ENCODE data around the gene DTD1. TPM values are rescaled to one million over a fixed set of nuclear protein-coding genes. Genes with fewer than 3 reads are reported as not detected.

DTD1 gene
- polyA plus RNA-seq, 2 donors: 9.7 to 27.4 TPM

DNA sequence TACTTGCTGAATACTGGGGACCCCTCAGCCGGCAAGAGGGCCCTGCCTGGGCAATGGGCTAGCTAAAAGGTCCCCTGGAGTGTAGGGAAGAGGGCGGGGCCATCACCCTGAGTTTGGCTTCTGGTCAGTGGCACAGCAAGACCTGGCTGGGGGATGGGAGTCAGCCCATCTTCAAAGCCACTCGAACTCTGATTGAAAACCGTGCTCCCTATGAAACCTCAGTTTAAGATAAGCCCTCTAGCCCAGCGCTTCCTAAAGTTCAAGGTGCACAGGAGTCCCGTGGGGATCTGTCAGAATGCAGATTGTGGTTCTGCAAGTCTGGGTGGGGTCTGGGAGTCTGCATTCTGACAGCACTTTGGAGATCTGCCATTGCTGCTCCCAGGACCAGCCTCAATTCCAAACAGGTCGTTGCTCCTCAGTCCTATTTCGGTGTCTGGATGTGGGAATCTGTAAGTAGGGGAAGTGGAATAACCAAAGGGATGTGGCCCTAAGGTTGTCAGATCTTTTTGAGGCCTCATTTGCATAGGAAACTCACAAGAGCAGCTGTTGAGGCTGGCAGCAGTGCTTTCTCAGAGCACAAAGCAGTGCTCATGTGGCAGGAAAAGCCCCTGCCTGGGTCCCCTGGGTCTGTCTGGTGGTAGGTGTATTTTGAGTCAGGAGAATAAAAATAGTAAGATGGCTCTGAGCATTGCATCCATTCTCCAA lies 140.5 kb downstream of the DTD1 start:
- H3K27me3 ChIP-seq (ENCODE audit: control insufficient read depth in 1 of 2, insufficient read depth in 2 of 2, low read length in 2 of 2): no peaks in the 10 kb centered on the region
- peaks cover 0 to 5% of the 10 kb centered on the region in 2 donors for H3K4me1 ChIP-seq (ENCODE audit: control insufficient read depth in 2 of 2, insufficient read depth in 2 of 2, low read length in 1 of 2)
- H3K4me3 ChIP-seq (ENCODE audit: low read depth in 1 of 2, low read length in 2 of 2): no peak overlapping the region
- WGBS, 2 donors: 67 to 69% methylated on average over 8 of the region's 8 CpGs
- H3K27ac ChIP-seq (ENCODE audit: low read depth in 2 of 2, low read length in 1 of 2): no peak overlapping the region
- no peaks in the 10 kb centered on the region for H3K36me3 ChIP-seq (ENCODE audit: control insufficient read depth in 2 of 2, insufficient read depth in 2 of 2, low read length in 1 of 2)
- H3K9me3 ChIP-seq (ENCODE audit: control insufficient read depth in 2 of 2, insufficient read depth in 1 of 2, low read depth in 1 of 2, low read length in 1 of 2): peaks cover 0 to 2% of the 10 kb centered on the region in 2 donors

DNA sequence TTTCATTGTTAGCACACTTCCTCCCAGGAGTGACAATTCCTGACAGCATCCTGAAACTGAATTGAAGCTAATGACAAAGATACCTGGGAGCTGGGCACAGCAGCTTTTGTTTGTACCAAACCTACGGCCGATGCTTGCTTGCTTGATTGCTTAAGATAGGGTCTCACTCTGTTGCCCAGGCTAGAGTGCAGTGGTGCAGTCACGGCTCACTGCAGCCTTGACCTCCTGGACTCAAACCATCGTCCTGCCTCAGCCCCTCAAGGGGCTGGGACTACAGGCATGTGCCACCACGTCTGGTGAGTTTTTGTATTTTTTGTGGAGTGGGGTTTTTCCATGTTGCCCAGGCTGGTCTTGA lies 141.0 kb downstream of the DTD1 start:
- no peak overlapping the region for H3K4me3 ChIP-seq (ENCODE audit: low read depth in 1 of 2, low read length in 2 of 2)
- WGBS, 2 donors: 76 to 79% methylated on average over 5 of the region's 5 CpGs
- H3K9me3 ChIP-seq (ENCODE audit: control insufficient read depth in 2 of 2, insufficient read depth in 1 of 2, low read depth in 1 of 2, low read length in 1 of 2): peaks cover 0 to 2% of the 10 kb centered on the region in 2 donors
- no peaks in the 10 kb centered on the region for H3K27me3 ChIP-seq (ENCODE audit: control insufficient read depth in 1 of 2, insufficient read depth in 2 of 2, low read length in 2 of 2)
- H3K27ac ChIP-seq (ENCODE audit: low read depth in 2 of 2, low read length in 1 of 2): no peak overlapping the region
- no peaks in the 10 kb centered on the region for H3K36me3 ChIP-seq (ENCODE audit: control insufficient read depth in 2 of 2, insufficient read depth in 2 of 2, low read length in 1 of 2)
- H3K4me1 ChIP-seq (ENCODE audit: control insufficient read depth in 2 of 2, insufficient read depth in 2 of 2, low read length in 1 of 2): peaks cover 0 to 5% of the 10 kb centered on the region in 2 donors

DNA sequence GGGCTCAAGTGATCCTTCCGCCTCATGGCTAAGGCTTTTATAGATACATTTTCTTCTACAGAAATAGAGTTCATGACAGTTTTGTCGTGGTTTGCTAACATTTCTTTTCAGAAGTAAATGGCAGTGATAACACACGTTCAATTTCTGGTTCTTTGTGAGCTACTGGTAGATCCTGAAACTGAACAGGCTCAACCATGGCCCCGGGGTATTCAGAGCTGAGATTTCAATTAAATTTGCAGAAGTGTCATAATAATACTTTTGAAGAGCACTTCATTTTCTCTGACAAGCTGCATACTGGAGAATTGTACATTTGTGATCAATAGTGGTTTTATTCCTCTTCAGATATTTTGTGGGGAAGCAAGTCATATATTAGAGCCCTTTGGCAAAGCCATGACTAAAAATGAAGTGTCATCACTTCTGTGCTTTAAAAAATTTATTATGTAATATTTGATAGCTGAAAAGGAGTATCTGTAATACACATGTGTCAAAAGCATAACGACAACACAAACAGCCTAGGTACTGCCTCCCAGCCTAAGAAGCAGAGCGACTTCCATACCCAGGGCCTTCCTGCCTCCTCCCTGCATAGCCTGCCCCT lies 141.5 kb downstream of the DTD1 start:
- Histone ChIP-seq H3K4me3 (ENCODE audit: low read depth in 1 of 2, low read length in 2 of 2) (no peak overlapping the region), H3K9me3 (ENCODE audit: control insufficient read depth in 2 of 2, insufficient read depth in 1 of 2, low read depth in 1 of 2, low read length in 1 of 2) (peaks cover 0 to 2% of the 10 kb centered on the region in 2 donors), H3K27ac (ENCODE audit: low read depth in 2 of 2, low read length in 1 of 2) (no peak overlapping the region), H3K27me3 (ENCODE audit: control insufficient read depth in 1 of 2, insufficient read depth in 2 of 2, low read length in 2 of 2) (no peaks in the 10 kb centered on the region), H3K4me1 (ENCODE audit: control insufficient read depth in 2 of 2, insufficient read depth in 2 of 2, low read length in 1 of 2) (peaks cover 0 to 5% of the 10 kb centered on the region in 2 donors), H3K36me3 (ENCODE audit: control insufficient read depth in 2 of 2, insufficient read depth in 2 of 2, low read length in 1 of 2) (no peaks in the 10 kb centered on the region)
- WGBS, 2 donors: 78 to 79% methylated on average over 6 of the region's 6 CpGs

DNA sequence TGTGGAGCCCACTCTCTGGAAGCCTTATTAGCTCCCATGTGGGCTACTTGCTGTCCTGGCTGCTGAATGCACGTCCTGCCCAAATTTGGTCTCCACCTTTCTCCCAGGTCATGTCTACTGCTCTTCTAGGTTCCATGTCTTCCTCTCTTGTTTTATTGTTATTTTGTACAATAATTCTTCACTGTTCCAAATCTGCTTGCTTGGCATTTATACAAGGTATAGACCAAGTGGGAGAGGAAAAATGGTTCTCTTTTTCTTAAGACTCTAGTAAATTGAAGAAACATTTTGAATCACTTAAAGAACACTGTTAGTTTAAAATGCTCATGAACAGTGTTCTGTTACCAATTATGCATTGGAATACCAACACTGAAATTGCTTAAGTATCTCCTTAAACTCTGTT lies 144.1 kb downstream of the DTD1 start:
- peaks cover 0 to 5% of the 10 kb centered on the region in 2 donors for H3K4me1 ChIP-seq (ENCODE audit: control insufficient read depth in 2 of 2, insufficient read depth in 2 of 2, low read length in 1 of 2)
- H3K36me3 ChIP-seq (ENCODE audit: control insufficient read depth in 2 of 2, insufficient read depth in 2 of 2, low read length in 1 of 2): no peaks in the 10 kb centered on the region
- H3K27ac ChIP-seq (ENCODE audit: low read depth in 2 of 2, low read length in 1 of 2): no peak overlapping the region
- no peaks in the 10 kb centered on the region for H3K27me3 ChIP-seq (ENCODE audit: control insufficient read depth in 1 of 2, insufficient read depth in 2 of 2, low read length in 2 of 2)
- no peak overlapping the region for H3K4me3 ChIP-seq (ENCODE audit: low read depth in 1 of 2, low read length in 2 of 2)
- 97% methylated on average over 1 of the region's 1 CpG for whole genome bisulfite sequencing, 2 donors
- H3K9me3 ChIP-seq (ENCODE audit: control insufficient read depth in 2 of 2, insufficient read depth in 1 of 2, low read depth in 1 of 2, low read length in 1 of 2): no peaks in the 10 kb centered on the region

DNA sequence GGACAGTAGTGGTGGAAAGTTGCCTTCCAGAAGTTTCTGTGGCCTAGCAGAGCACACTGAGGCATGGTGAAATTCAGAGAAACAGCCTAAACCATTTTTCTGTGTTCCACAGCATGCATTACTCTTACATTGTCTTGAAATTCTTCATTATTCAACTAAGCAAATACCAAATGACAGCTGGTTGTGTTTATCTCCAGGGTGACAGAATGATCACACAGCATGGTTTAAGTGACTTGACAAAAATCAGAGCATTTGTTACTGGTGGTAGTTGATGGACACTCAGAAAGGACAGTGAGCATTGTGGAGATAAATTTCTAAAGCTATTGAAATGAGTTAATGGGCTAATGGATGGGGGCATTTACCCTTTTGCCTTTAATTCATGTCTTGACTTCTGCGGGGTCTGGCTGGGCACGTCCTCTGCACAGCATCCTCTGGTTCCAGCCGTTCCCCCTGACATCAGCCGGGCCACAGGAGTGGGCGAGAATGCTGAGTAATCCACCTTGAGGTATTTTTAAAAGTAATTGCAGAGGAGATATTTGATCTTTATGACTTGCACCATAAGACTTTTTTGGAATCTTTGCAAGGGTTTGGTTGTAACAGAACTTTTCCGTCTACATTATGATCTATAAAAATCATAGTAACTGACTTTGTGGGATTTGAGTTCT lies 146.8 kb downstream of the DTD1 start:
- Histone ChIP-seq H3K27ac (ENCODE audit: low read depth in 2 of 2, low read length in 1 of 2) (no peak overlapping the region), H3K27me3 (ENCODE audit: control insufficient read depth in 1 of 2, insufficient read depth in 2 of 2, low read length in 2 of 2) (no peaks in the 10 kb centered on the region), H3K9me3 (ENCODE audit: control insufficient read depth in 2 of 2, insufficient read depth in 1 of 2, low read depth in 1 of 2, low read length in 1 of 2) (peaks cover 0 to 2% of the 10 kb centered on the region in 2 donors), H3K4me3 (ENCODE audit: low read depth in 1 of 2, low read length in 2 of 2) (no peak overlapping the region), H3K36me3 (ENCODE audit: control insufficient read depth in 2 of 2, insufficient read depth in 2 of 2, low read length in 1 of 2) (no peaks in the 10 kb centered on the region), H3K4me1 (ENCODE audit: control insufficient read depth in 2 of 2, insufficient read depth in 2 of 2, low read length in 1 of 2) (peaks cover 3% of the 10 kb centered on the region in 2 donors)
- WGBS, 2 donors: 89 to 96% methylated on average over 6 of the region's 6 CpGs

DNA sequence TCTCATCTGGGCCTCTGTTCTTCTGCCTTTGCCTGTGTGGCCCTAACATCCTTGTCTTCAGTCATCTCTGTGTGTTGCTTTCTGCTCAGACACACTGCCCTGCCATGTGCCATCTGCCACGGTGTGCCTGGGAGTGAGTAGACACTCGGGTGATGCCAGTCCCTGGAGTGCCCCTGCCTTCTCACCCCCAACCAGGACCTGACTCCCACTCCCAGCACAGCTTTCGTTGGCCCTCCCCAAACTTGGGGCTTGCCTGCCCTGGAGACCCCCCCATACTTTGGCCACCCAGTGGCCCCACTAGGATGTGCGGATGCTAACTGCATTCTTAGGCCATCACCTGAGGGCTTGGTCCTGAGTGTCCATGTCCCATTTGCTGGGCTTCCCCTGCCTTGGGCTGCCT lies 149.3 kb downstream of the DTD1 start:
- Histone ChIP-seq H3K4me3 (ENCODE audit: low read depth in 1 of 2, low read length in 2 of 2) (no peak overlapping the region), H3K27me3 (ENCODE audit: control insufficient read depth in 1 of 2, insufficient read depth in 2 of 2, low read length in 2 of 2) (no peaks in the 10 kb centered on the region), H3K9me3 (ENCODE audit: control insufficient read depth in 2 of 2, insufficient read depth in 1 of 2, low read depth in 1 of 2, low read length in 1 of 2) (peaks cover 0 to 2% of the 10 kb centered on the region in 2 donors), H3K27ac (ENCODE audit: low read depth in 2 of 2, low read length in 1 of 2) (no peak overlapping the region), H3K36me3 (ENCODE audit: control insufficient read depth in 2 of 2, insufficient read depth in 2 of 2, low read length in 1 of 2) (no peaks in the 10 kb centered on the region), H3K4me1 (ENCODE audit: control insufficient read depth in 2 of 2, insufficient read depth in 2 of 2, low read length in 1 of 2) (peaks cover 3% of the 10 kb centered on the region in 2 donors)
- 96 to 99% methylated on average over 4 of the region's 4 CpGs for WGBS, 2 donors

DNA sequence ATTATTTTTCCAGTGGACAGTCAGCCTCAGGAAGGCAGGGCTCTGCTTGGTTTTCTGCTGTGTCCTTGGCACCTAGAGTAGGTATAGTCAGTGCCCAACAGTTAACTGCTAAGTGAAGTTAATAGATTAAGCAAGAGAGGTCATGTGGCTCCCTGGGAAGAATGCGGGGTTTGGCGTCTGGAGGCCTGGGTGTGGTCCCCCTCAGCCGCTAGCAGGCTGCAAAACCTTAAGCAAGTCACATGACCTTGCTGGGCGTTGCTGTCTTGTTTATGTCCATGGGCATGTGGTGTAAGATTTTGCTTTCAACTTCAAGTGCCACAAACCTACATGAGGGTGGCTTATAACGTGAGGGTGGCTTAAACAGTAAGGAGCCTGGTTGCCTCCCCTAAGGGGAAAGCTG lies 150.2 kb downstream of the DTD1 start:
- peaks cover 0 to 2% of the 10 kb centered on the region in 2 donors for H3K9me3 ChIP-seq (ENCODE audit: control insufficient read depth in 2 of 2, insufficient read depth in 1 of 2, low read depth in 1 of 2, low read length in 1 of 2)
- no peaks in the 10 kb centered on the region for H3K36me3 ChIP-seq (ENCODE audit: control insufficient read depth in 2 of 2, insufficient read depth in 2 of 2, low read length in 1 of 2)
- H3K27ac ChIP-seq (ENCODE audit: low read depth in 2 of 2, low read length in 1 of 2): no peak overlapping the region
- H3K27me3 ChIP-seq (ENCODE audit: control insufficient read depth in 1 of 2, insufficient read depth in 2 of 2, low read length in 2 of 2): no peaks in the 10 kb centered on the region
- no peak overlapping the region for H3K4me3 ChIP-seq (ENCODE audit: low read depth in 1 of 2, low read length in 2 of 2)
- 56 to 59% methylated on average over 5 of the region's 5 CpGs for WGBS, 2 donors
- peaks cover 3% of the 10 kb centered on the region in 2 donors for H3K4me1 ChIP-seq (ENCODE audit: control insufficient read depth in 2 of 2, insufficient read depth in 2 of 2, low read length in 1 of 2)

DNA sequence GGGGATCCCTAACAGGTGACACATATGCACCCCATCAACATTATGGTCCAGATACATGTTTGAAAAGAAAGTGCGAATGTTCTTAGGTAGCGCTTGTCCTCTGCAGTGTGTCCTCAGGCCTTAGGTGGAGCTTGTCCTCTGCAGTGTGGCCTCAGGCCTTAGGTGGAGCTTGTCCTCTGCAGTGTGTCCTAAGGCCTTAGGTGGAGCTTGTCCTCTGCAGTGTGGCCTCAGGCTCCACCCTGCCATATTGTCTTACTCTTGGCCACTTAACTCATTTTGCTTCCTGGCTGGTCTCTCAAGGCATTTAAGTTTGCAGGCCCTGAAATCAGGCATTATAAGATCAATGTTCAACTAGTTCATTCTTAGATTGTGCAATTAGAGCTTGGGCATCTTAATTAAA lies 151.0 kb downstream of the DTD1 start:
- Histone ChIP-seq H3K9me3 (ENCODE audit: control insufficient read depth in 2 of 2, insufficient read depth in 1 of 2, low read depth in 1 of 2, low read length in 1 of 2) (peaks cover 0 to 2% of the 10 kb centered on the region in 2 donors), H3K4me1 (ENCODE audit: control insufficient read depth in 2 of 2, insufficient read depth in 2 of 2, low read length in 1 of 2) (peaks cover 3% of the 10 kb centered on the region in 2 donors), H3K36me3 (ENCODE audit: control insufficient read depth in 2 of 2, insufficient read depth in 2 of 2, low read length in 1 of 2) (no peaks in the 10 kb centered on the region), H3K27me3 (ENCODE audit: control insufficient read depth in 1 of 2, insufficient read depth in 2 of 2, low read length in 2 of 2) (no peaks in the 10 kb centered on the region), H3K27ac (ENCODE audit: low read depth in 2 of 2, low read length in 1 of 2) (peak overlapping the region in 1 of 2 donors; percentile 1), H3K4me3 (ENCODE audit: low read depth in 1 of 2, low read length in 2 of 2) (no peak overlapping the region)
- 94 to 98% methylated on average over 2 of the region's 2 CpGs for WGBS, 2 donors

DNA sequence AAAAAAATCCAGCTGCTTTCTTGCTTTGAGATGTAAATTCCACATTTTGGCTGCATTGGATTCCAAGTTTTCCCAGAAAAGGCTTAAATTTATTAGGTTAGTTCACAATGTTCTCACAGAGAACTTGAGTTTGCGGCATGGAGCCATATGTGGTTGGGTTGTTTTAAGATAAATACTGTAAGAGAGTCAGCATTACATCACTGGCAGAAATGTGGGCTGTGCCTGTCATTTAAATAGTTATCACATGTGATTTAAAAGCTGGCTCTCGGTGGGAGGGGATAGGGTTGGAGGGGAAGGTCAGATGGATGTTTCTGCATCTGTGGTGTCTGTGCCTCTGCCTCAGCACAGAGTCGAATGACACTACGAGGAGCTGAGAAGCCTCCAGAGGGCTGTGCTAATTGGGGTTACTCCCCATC lies 151.9 kb downstream of the DTD1 start:
- Histone ChIP-seq H3K4me3 (ENCODE audit: low read depth in 1 of 2, low read length in 2 of 2) (no peak overlapping the region), H3K27me3 (ENCODE audit: control insufficient read depth in 1 of 2, insufficient read depth in 2 of 2, low read length in 2 of 2) (no peaks in the 10 kb centered on the region), H3K27ac (ENCODE audit: low read depth in 2 of 2, low read length in 1 of 2) (no peak overlapping the region), H3K9me3 (ENCODE audit: control insufficient read depth in 2 of 2, insufficient read depth in 1 of 2, low read depth in 1 of 2, low read length in 1 of 2) (peaks cover 0 to 2% of the 10 kb centered on the region in 2 donors), H3K36me3 (ENCODE audit: control insufficient read depth in 2 of 2, insufficient read depth in 2 of 2, low read length in 1 of 2) (peaks cover 0 to 3% of the 10 kb centered on the region in 2 donors), H3K4me1 (ENCODE audit: control insufficient read depth in 2 of 2, insufficient read depth in 2 of 2, low read length in 1 of 2) (peaks cover 3% of the 10 kb centered on the region in 2 donors)
- 48 to 73% methylated on average over 4 of the region's 4 CpGs for WGBS, 2 donors
